ENCODE results near the gene HLA-DRA. TPM values are rescaled to one million over a fixed set of nuclear protein-coding genes. Genes with fewer than 3 reads are reported as not detected.
"Not testable (repeated sequence)": the region's sequence is repeated elsewhere in the genome, so short reads cannot be mapped to it uniquely, and the experiment has no call there.

Gene HLA-DRA
- total and polyA plus RNA-seq, 2 experiments from 2014 or later, result not detected

GRCh38 chr6:32431142-32431541, 8.5 kb upstream of the HLA-DRA start:
- DNase-seq (ENCODE audit: low read depth in 1 of 2, low spot score in 1 of 2), result no peak
- Histone ChIP-seq H3K4me1 (ENCODE audit: low read depth) (no peaks in the 10 kb centered on the region), H3K36me3 (no peaks in the 10 kb centered on the region), H3K27ac (no peak overlapping the region), H3K9me3 (ENCODE audit: low read depth) (no peaks in the 10 kb centered on the region), H3K27me3 (no peaks in the 10 kb centered on the region), H3K4me3 (no peak overlapping the region)
- TF ChIP-seq CTCF (IDR thresholded peaks at IDR 0.05; ENCODE audit: low read depth, low read length), result no peak

- H3K36me3 ChIP-seq, result no peaks in the 10 kb centered on the region
- H3K4me3 ChIP-seq, result no peak overlapping the region
- H3K4me1 ChIP-seq (ENCODE audit: low read depth), result no peaks in the 10 kb centered on the region
- no peaks in the 10 kb centered on the region for H3K27me3 ChIP-seq
- no peaks in the 10 kb centered on the region for H3K9me3 ChIP-seq (ENCODE audit: low read depth)
- DNase-seq (ENCODE audit: low read depth in 1 of 2, low spot score in 1 of 2), result peak; percentile 20 to 58
- H3K27ac ChIP-seq, result no peak overlapping the region
- TF ChIP-seq CTCF (IDR thresholded peaks at IDR 0.05; ENCODE audit: low read depth, low read length), result peak; percentile 34
These were observed 7.6 kb upstream of the HLA-DRA start for GRCh38 chr6:32432050-32432450.

- not testable (repeated sequence) for H3K36me3 ChIP-seq; H3K4me1 ChIP-seq (ENCODE audit: low read depth); H3K27ac ChIP-seq; H3K4me3 ChIP-seq; H3K27me3 ChIP-seq; H3K9me3 ChIP-seq (ENCODE audit: low read depth); DNase-seq (ENCODE audit: low read depth in 1 of 2, low spot score in 1 of 2)
These were observed 5.7 kb upstream of the HLA-DRA start for GRCh38 chr6:32433950-32434349.

GRCh38 chr6:32436186-32436585, 3.5 kb upstream of the HLA-DRA start:
- Histone ChIP-seq H3K36me3 (no peaks in the 10 kb centered on the region), H3K9me3 (ENCODE audit: low read depth) (no peaks in the 10 kb centered on the region)
- no peak for TF ChIP-seq CTCF (IDR thresholded peaks at IDR 0.05; ENCODE audit: low read depth, low read length)

GRCh38 chr6:32436995-32437836, 2.5 kb upstream of the HLA-DRA start:
- H3K4me1 ChIP-seq (ENCODE audit: low read depth), result no peaks in the 10 kb centered on the region
- H3K27ac ChIP-seq, result no peak overlapping the region
- H3K36me3 ChIP-seq, result no peaks in the 10 kb centered on the region
- no peaks in the 10 kb centered on the region for H3K27me3 ChIP-seq
- H3K9me3 ChIP-seq (ENCODE audit: low read depth), result no peaks in the 10 kb centered on the region
- H3K4me3 ChIP-seq, result no peak overlapping the region
- no peak for TF ChIP-seq CTCF (IDR thresholded peaks at IDR 0.05; ENCODE audit: low read depth, low read length)
- DNase-seq (ENCODE audit: low read depth in 1 of 2, low spot score in 1 of 2), result peak in 1 of 2 donors; percentile 25

More at GRCh38 chr6:32436186-32436585, 3.5 kb upstream of the HLA-DRA start:
- no peak for DNase-seq (ENCODE audit: low read depth in 1 of 2, low spot score in 1 of 2)
- Histone ChIP-seq H3K4me1 (ENCODE audit: low read depth) (no peaks in the 10 kb centered on the region), H3K4me3 (no peak overlapping the region), H3K27me3 (no peaks in the 10 kb centered on the region), H3K27ac (no peak overlapping the region)

GRCh38 chr6:32439139-32439538, 548 bp upstream of the HLA-DRA start:
- Histone ChIP-seq H3K36me3 (no peaks in the 10 kb centered on the region), H3K27ac (no peak overlapping the region), H3K27me3 (no peaks in the 10 kb centered on the region), H3K4me1 (ENCODE audit: low read depth) (no peaks in the 10 kb centered on the region), H3K9me3 (ENCODE audit: low read depth) (no peaks in the 10 kb centered on the region), H3K4me3 (no peak overlapping the region)
- DNase-seq (ENCODE audit: low read depth in 1 of 2, low spot score in 1 of 2), result no peak
- no peak for TF ChIP-seq CTCF (IDR thresholded peaks at IDR 0.05; ENCODE audit: low read depth, low read length)

Data from cardiac muscle cell (in vitro differentiated cells and primary cell).